ENCODE data around the gene COX5A. TPM values are rescaled to one million over a fixed set of nuclear protein-coding genes. Genes with fewer than 3 reads are reported as not detected.
"Not testable (repeated sequence)": the region's sequence is repeated elsewhere in the genome, so short reads cannot be mapped to it uniquely, and the experiment has no call there.

The COX5A gene
- total RNA-seq, 2 experiments from 2014 or later: 342 TPM

GRCh38 chr15:74901612-74902063, 36.2 kb downstream of the COX5A start:
- intact Hi-C loops (cut with micrococcal nuclease): no loop called here
- TF ChIP-seq CTCF (IDR thresholded peaks at IDR 0.05): peak; percentile 94
- Mint-ChIP-seq H3K27me3 (no peaks in the 10 kb centered on the region), H3K27ac (no peak overlapping the region), H3K9me3 (no peaks in the 10 kb centered on the region), H3K4me1 (ENCODE audit: low read depth) (peaks cover 20% of the 10 kb centered on the region), H3K4me3 (no peak overlapping the region), H3K36me3 (ENCODE audit: low read depth) (peaks cover 25% of the 10 kb centered on the region)
- ATAC-seq (peak; percentile 65), DNase-seq (peak; percentile 71)
- ChIA-PET CTCF (interaction anchor here (0.6 to 4.1 kb wide), 64 partner anchors 9 to 660 kb away, joined by 3 to 79 read pairs (median 4); partner anchors contain the start of genes COX5A, LMAN1L, MPI and RPP25), POLR2A (interaction anchor here (0.5 to 4.3 kb wide), 13 partner anchors 8 to 304 kb away, joined by 3 to 19 read pairs (median 4); partner anchors contain the start of gene MPI)

- ChIA-PET CTCF (interaction anchor here (1.1 kb wide), 1 partner anchor 126 kb away, joined by 6 read pairs; no protein-coding TSS in a partner anchor), POLR2A (interaction anchor here (1.0 to 4.0 kb wide), 5 partner anchors 9 to 89 kb away, joined by 3 to 20 read pairs (median 4); partner anchors contain the start of gene FAM219B)
- no peak for ATAC-seq
- Mint-ChIP-seq H3K36me3 (ENCODE audit: low read depth) (peaks cover 44% of the 10 kb centered on the region), H3K4me1 (ENCODE audit: low read depth) (peaks cover 25% of the 10 kb centered on the region), H3K27me3 (no peaks in the 10 kb centered on the region), H3K9me3 (no peaks in the 10 kb centered on the region), H3K4me3 (no peak overlapping the region), H3K27ac (no peak overlapping the region)
- DNase-seq: no peak
- TF ChIP-seq CTCF (IDR thresholded peaks at IDR 0.05): no peak
- intact Hi-C loops (cut with micrococcal nuclease): no loop called here
Measured at GRCh38 chr15:74897300-74897701, 40.6 kb downstream of the COX5A start.

DNA sequence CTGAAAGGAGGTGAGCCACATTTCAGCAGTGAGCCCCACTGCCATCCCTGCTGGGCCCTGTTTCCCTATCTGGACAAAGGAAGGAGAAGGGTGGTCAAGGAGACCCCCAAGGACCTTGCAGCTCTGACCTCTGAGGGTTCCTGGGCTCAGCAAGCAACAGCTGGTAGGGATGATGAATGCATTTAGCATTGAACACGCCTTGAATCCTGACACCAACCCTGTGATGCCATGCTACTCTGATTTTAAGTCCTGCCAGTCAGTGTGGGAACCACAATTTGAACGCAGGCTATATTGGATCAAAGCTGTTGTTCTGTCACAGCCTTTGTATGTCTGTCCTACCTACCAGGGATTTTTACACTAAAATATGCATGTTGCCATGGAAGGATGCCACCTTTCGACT, 41.6 kb downstream of the COX5A start:
- Mint-ChIP-seq H3K36me3 (ENCODE audit: low read depth) (peaks cover 53% of the 10 kb centered on the region), H3K4me1 (ENCODE audit: low read depth) (peaks cover 23% of the 10 kb centered on the region), H3K4me3 (no peak overlapping the region), H3K27ac (no peak overlapping the region), H3K9me3 (no peaks in the 10 kb centered on the region), H3K27me3 (no peaks in the 10 kb centered on the region)
- DNase-seq: no peak
- POLR2A ChIA-PET: interaction anchor here (0.7 to 4.0 kb wide), 5 partner anchors 10 to 88 kb away, joined by 3 to 20 read pairs (median 4); partner anchors contain the start of gene FAM219B
- ATAC-seq: no peak
- CTCF ChIA-PET: interaction anchor here (1.0 kb wide), 1 partner anchor 10 kb away, joined by 4 read pairs; the partner anchor contains the start of gene FAM219B
- no peak for TF ChIP-seq CTCF (IDR thresholded peaks at IDR 0.05)
- intact Hi-C loops (cut with micrococcal nuclease): no loop called here

- no peak for TF ChIP-seq CTCF (IDR thresholded peaks at IDR 0.05)
- Mint-ChIP-seq H3K36me3 (ENCODE audit: low read depth) (peaks cover 55% of the 10 kb centered on the region), H3K27me3 (no peaks in the 10 kb centered on the region), H3K4me1 (ENCODE audit: low read depth) (peaks cover 28% of the 10 kb centered on the region), H3K9me3 (no peaks in the 10 kb centered on the region), H3K4me3 (no peak overlapping the region), H3K27ac (peak overlapping the region; percentile 20)
- ChIA-PET POLR2A (interaction anchor here (0.7 to 4.0 kb wide), 5 partner anchors 10 to 47 kb away, joined by 3 to 20 read pairs (median 4); partner anchors contain the start of gene FAM219B), CTCF (interaction anchor here (1.0 to 1.9 kb wide), 2 partner anchors 11 to 25 kb away, joined by 4 to 7 read pairs; partner anchors contain the start of gene FAM219B)
- intact Hi-C loops (cut with micrococcal nuclease): no loop called here
- DNase-seq: no peak
- no peak for ATAC-seq
Measured at GRCh38 chr15:74895830-74896229, 42.0 kb downstream of the COX5A start.

- H3K4me1 Mint-ChIP-seq (ENCODE audit: low read depth): peaks cover 34% of the 10 kb centered on the region
- ChIA-PET CTCF (interaction anchor here (1.0 to 6.5 kb wide), 4 partner anchors 8 to 123 kb away, joined by 3 to 52 read pairs (median 6); no protein-coding TSS in a partner anchor), POLR2A (interaction anchor here (0.6 to 2.0 kb wide), 3 partner anchors 7 to 631 kb away, joined by 3 to 5 read pairs (median 3); no protein-coding TSS in a partner anchor)
Measured at GRCh38 chr15:74894383-74894782, 43.5 kb downstream of the COX5A start.

More at GRCh38 chr15:74894383-74894782, 43.5 kb downstream of the COX5A start:
- peaks cover 56% of the 10 kb centered on the region for H3K36me3 Mint-ChIP-seq (ENCODE audit: low read depth)
- DNase-seq; H3K27me3 Mint-ChIP-seq; intact Hi-C loops (cut with micrococcal nuclease); ATAC-seq; H3K4me3 Mint-ChIP-seq; H3K27ac Mint-ChIP-seq; H3K9me3 Mint-ChIP-seq: not testable (repeated sequence)
